DLD1 (cell line): ENCODE data around the gene MAEA.

Source experiments
- in situ Hi-C: cut with HindIII; loops from 2 replicates; pipeline ENCODE4 v1.10.0; 2017; ENCODE audit warnings: low sequenced_read_pairs

The MAEA gene

GRCh38 chr4:1349359-1350168 lies 59.9 kb downstream of the MAEA start:
- in situ Hi-C loops, result no loop called here

- in situ Hi-C loops, result no loop called here
These were observed 60.5 kb downstream of the MAEA start for GRCh38 chr4:1350169-1350520.

DNA sequence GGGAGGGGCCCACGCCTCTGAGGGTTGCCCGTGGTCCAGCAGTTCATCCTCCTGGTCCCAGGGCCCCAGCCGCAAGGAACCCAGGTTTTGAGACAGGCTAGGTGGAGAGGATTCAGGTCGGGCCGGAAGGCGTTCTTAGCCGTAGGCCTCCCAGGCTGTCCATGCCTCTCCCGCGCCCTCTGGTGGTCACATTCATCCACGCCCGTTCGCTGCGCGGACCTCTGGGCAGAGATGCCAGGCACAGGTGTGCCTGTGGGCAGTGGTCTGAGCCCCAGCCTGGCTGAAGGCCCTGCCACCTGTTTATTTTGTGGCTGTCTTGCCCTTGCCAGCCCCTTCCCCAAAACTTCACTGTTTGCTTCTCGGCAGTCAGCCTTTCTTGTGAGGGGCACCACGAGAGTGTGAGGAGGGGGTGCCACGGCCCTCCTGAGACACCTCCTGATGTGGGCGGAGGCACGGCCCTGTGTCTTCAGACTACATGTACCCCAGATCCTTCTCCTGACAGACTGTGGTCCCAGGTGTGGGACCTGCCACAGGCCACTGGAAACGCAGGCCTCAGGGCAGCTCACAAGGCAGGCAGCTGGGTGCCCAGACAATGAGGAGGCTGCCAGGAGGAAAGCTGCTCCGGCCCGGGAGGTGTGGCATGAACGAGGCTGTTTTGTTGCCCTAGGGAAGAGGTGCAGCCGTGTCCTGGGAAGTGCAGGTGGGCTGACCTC lies 62.3 kb downstream of the MAEA start:
- in situ Hi-C loops, result no loop called here

DNA sequence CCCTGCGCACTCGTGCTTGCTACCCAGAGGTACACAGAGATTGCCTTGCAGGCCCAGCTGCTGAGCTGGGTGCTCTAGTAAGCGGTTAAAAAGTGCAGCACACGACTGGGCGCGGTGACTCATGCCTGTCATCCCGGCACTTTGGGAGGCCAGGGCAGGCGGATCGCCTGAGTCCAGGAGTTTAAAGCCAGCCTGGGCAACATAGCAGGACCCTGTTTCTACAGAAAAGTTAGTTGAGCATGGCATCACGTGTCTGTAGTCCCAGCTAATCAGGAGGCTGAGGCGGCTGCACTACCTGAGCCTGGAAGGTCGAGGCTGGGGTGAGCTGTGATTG lies 62.8 kb downstream of the MAEA start:
- in situ Hi-C loops, result no loop called here

DNA sequence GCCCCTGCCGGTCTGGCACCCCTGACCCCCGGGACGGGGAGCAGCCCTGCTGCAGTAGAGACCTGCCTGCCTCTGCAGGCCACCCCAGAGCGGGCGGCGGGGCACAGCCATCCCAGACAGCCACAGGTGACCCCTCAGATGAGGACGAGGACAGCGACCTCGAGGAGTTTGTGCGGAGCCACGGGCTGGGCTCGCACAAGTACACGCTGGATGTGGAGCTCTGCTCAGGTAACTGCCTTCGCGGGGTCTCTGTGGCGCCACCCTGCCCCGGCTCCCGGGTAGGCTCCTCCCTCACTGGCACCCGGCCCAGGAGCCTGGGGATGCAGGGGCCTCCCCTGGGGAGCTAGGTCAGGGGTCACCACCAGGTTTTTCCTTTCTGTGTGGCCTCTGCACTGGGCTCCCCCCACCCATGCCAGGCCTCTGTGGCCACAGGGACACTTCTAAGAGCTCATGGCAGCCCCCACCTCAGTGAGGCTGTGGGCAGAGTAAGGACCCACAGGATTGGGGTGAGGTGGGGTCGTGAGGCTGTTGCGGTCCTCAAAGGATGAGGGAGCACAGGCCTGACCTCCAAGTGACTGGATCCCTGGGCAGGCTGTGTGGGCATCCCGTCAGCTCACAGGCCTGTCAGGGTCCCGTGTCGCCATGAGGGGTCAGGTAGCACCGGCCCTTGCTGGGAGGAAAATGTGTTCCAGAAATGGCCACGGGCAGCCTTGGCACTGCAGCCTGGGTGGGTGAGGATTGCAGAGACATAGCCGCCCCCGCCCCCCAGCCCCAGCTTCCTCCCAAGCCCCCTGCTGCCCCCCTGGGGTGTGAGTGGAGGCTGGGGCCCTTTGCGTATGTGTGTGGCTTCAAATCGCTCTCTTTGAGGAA lies 63.7 kb downstream of the MAEA start:
- in situ Hi-C loops, result no loop called here

DNA sequence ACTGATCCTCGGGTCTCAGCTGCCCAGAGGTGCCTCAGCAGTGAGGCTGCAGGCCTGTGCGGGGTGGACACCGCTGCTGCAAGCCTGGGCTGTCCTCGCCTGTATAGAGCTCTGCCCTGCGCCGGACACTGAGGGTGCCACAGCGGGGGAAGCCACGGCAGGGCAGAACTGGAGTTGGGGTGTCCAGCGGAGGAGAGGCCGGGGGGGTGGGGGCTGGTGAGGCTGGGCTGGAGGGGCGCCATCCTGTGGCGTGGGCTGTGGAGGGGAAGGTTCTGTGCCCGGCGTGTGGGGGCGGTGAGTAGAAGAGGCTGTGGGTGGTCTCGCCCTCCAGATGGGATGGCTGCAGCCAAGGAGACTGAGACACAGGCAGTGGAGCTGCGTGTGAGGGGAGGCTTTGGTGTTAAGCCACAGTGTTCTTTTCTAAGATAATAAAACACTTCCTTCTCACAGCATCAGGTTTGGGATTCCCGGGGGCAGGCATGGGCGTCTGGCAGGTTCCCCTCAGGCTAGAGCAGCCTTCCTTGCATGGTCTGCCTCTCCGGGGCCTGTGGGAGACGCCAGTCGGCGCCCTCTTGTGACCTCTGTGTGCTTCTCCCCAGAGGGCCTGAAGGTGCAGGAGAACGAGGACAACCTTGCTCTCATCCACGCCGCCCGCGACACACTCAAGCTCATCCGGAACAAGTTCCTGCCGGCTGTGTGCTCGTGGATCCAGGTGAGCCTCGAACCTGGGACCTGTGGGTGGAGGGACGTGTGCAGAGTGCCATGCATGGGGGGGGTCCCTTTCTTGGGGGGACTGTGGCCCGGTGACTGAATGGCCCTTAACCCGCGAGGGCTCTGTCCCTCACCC lies 64.7 kb downstream of the MAEA start:
- in situ Hi-C loops, result no loop called here

DNA sequence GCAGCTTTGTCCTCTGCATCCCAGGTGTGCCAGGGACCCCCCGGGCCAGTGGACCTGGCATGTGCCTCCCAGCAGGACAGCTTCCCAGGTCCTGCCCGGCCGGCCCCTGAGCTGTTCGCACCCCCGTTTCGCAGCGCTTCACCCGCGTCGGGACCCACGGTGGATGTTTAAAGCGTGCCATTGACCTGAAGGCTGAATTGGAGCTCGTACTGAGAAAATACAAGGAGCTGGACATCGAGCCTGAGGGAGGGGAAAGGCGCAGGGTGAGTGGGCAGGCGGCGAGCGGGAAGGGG lies 65.2 kb downstream of the MAEA start:
- in situ Hi-C loops, result no loop called here

DNA sequence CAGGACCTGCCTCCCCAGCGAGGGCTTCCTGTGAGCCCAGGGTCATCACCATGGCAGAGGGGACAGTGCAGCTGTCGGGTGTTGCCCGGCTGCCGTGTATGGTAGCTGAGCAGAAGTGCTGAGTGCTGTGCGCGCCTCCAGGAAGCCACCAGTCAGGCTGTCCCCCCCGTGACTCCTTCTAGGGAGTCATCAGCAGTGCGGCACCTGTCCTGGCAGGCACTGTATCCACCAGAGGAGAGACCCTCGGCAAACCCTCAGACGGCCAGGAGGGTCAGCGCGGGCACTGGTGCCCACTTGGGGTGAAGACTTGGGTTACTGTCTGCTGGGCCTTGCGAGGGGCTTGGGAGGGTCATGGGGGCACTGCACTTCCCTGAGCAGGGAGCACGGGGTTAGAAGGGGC lies 65.7 kb downstream of the MAEA start:
- in situ Hi-C loops, result no loop called here

- in situ Hi-C loops, result no loop called here
These were observed 66.7 kb downstream of the MAEA start for GRCh38 chr4:1356181-1356998.

DNA sequence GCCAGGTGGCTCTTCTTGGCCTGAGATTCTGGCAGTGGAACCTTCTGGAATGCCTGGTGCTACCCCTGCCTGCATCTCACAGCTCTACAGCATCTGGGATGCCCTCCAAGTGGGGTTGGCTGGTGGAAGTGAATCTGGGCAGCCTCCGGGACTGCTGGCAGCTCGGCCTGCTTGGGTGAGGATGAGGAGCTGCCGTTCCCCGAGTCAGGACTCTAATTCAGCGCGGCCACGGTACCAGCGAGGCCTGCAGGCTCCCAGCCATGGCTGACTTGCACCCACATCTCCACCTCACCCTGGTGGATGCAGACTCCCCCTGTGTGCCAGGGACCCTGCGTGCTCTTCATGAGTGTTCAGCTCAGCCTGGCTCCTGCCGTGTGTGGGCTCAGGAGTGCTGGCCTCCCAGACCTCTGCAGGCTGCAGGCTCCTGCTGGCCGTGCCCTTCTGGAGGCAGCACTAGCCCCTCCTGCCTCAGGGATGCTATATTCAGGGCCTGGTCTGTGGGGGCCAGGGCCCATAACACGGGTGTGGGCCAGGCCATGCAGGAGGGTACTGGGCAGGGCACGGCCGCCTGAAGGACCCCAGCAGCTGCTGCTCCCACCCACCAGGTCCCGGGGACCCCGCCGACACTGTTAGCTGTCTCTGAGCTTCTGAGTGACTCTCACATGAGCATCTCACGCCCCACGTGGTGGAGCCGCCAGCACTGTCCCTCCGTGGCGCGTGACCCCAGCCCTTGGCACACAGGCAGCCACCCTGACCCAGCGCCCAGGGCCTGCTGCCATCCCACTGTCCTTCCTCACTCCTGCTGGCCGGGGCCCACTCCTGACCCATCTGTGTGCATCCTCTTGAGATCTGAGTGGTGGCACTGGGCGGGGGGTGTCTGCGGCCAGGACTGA lies 67.9 kb downstream of the MAEA start:
- in situ Hi-C loops, result no loop called here

GRCh38 chr4:1358421-1359143 lies 68.9 kb downstream of the MAEA start:
- in situ Hi-C loops, result no loop called here

GRCh38 chr4:1359144-1359501 lies 69.4 kb downstream of the MAEA start:
- in situ Hi-C loops, result no loop called here

GRCh38 chr4:1359976-1360375 lies 70.3 kb downstream of the MAEA start:
- in situ Hi-C loops, result no loop called here

- in situ Hi-C loops, result no loop called here
These were observed 71.0 kb downstream of the MAEA start for GRCh38 chr4:1360423-1361283.

GRCh38 chr4:1361431-1361830 lies 71.7 kb downstream of the MAEA start:
- in situ Hi-C loops, result no loop called here

- in situ Hi-C loops, result no loop called here
These were observed 72.4 kb downstream of the MAEA start for GRCh38 chr4:1362046-1362445.

GRCh38 chr4:1362521-1362920 lies 72.8 kb downstream of the MAEA start:
- in situ Hi-C loops, result no loop called here

DNA sequence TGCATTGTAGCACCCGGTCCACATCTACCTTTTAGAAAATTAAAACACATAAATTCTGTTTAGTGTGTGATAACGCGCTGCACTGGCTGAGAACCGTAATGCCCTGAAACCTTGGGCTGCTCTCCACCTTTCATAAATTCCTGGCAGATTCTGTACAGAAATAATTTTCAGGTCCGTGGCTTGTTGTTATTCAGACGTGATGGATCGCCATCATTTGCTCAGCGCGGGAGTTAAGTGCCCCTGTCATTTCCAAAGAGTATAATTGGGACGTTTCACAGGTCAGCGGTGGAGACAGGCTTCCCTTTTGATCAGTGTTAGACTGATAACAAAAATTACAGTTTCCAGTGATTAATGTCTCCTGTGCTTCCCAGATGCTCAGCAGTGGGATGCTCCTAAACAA lies 73.8 kb downstream of the MAEA start:
- in situ Hi-C loops, result no loop called here
